ENCODE data around the gene PRODH2.
"Not testable (repeated sequence)": the region's sequence is repeated elsewhere in the genome, so short reads cannot be mapped to it uniquely, and the experiment has no call there.

The PRODH2 gene

DNA sequence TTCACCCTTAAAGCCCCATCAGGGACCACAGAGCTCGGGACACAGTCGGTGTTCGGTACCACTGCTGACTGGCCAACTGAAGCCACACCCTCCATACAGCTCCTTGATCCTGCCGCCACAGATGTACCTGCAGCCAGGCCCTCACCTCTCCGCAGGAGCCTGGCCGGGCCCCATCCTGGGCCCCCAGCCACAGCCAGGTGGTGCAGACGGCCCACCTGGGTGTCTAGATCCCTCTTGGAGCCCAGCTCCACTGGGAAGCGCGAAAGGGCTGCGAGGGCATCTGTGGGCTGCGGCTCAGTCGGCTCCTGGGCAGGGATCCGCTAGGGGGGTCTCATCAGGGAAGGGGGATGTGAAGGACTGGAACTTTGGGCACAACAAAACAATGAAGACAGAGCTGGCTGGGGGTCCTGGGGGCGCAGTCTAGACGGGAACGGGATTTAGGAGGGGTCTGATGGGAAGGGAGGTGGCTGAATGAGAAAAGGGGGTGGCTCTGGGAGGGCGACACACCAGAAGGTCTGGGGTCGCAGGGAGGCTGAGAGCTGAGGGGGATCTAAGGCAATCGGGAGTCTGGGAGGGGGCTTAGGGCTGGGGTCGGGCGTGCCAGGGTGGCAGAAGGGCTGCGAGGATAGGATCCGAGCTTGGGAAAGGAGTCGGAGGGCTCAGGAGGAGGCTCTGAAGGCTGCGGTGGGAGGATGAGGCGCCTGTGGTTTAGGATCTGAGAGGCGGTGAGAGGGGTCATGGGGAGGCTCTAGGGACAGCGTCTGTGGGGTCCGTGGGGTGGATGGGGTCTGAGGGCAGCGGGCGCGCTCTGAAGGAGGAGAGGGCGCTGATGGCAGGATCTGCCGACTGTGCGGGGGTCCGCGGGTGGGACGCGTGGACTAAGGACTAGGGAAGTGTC is 15.8 kb downstream of the PRODH2 start:
- no peak for DNase-seq (ENCODE audit: low read depth in 3 of 3)

DNA sequence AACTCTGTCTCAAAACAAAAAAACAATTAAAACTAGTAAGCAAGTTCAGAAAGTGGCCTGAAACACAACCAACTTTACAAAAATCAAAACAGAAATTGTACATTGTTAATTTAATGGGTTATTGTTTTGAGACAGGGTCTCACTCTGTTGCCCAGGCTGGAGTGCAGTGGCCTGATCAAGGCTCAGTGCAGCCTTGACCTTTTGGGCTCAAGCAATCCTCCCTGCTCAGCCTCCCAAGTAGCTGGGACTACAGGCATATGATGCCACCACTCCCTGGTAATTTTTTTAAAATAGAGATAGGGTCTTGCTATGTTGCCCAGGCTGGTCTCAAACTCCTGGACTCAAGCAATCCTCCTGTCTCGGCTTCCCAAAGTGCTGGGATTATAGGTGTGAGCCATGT is 17.1 kb downstream of the PRODH2 start:
- DNase-seq (ENCODE audit: low read depth in 3 of 3) = not testable (repeated sequence)

DNA sequence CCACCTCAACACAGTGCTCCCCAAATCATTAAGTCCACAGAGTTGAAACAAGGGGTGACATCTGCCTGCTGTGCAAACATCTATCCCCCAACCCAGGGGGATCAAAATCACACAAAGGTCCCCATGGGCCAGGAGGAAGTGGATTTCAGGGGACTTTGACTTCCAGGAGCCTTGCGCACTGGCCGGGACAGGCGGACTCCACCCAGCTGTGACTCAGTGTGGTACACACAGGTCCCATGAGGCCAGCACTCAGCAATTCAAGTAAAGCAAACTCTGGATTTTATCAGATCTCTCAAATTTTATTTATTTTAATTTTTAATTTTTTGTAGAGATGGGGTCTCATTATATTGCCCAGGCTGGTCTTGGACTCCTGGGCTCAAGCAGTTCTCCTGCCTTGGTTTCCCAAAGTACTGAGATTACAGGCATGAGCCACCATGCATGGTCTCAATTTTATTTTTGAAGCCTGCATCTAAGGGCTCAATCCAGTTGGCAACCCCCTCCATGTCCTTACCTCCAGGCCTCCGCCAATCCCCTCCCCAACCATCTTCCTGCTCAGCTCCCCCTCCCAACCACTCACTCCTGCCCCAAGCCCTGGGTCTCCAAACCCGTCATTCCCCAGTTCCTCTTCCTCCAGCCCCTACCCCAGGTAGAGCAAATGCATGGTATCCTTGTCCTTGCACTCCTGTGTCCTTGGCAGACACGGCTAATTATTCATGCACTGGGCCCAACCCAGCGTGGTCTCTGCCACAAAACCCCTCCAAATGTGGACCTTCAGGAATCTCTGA is 19.1 kb downstream of the PRODH2 start:
- no peak for DNase-seq (ENCODE audit: low read depth in 3 of 3)

DNA sequence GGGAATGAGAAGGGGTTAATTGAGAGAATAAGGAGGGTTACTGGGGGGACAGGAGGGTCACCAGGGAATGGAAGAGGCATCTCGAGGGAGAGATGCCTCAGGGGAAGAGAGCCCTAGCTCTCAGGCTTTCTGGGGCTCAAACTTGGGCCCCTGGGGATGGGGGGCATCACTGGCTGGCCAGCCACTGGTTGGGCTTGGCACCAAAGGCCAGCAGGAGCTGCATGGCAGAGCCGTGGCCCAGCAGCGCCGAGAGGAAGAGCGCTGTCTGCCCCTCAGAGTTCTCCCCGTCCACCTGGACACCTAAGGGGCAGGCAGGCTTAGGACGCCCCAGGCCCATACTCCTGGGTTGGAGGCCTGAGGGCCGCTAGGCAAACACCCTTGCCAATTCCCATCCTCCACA is 19.8 kb downstream of the PRODH2 start:
- DNase-seq (ENCODE audit: low read depth in 3 of 3) = no peak

DNA sequence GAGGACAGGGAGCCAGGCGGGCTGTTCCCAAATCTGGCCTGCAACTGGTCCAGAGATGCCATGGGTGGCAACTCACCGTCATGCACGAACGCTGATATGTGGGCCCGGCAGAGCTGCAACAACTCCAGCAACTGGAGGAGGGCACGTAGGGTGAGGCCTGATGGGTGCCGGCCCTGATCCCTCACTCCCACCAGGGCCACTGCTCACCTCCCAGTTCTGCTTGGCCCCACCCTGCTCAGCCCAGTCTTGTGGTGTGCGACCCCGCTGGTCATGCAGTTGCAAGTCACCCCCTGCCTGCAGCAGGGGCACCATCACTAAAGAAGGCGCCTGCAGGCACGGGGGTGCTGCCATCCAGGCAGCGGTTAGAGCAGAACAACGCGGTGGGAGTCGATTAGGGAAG is 20.3 kb downstream of the PRODH2 start:
- no peak for DNase-seq (ENCODE audit: low read depth in 3 of 3)

DNA sequence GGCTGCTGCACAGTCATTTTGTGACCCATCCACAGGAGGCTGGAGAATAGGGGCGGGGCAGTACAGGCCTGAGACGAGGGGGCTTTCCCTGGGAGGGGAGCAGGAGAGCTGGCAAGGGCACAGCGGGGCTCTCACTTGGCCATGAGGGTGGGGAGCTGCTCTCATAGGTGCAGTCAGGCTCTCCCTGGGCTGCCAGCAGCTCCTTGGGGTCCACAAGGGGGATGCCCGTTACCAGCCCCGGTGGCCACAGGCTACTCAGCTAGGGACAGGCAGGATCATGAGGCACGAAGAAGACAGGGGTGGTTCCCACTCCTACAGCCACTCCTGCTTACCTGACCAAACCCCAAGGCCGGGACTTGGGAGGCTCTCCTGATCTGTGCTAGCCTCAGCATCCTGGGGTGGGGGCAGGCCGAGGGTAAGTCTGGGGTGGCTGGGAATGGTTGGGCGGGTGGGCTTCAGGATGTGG is 20.8 kb downstream of the PRODH2 start:
- DNase-seq (ENCODE audit: low read depth in 3 of 3) = no peak

DNA sequence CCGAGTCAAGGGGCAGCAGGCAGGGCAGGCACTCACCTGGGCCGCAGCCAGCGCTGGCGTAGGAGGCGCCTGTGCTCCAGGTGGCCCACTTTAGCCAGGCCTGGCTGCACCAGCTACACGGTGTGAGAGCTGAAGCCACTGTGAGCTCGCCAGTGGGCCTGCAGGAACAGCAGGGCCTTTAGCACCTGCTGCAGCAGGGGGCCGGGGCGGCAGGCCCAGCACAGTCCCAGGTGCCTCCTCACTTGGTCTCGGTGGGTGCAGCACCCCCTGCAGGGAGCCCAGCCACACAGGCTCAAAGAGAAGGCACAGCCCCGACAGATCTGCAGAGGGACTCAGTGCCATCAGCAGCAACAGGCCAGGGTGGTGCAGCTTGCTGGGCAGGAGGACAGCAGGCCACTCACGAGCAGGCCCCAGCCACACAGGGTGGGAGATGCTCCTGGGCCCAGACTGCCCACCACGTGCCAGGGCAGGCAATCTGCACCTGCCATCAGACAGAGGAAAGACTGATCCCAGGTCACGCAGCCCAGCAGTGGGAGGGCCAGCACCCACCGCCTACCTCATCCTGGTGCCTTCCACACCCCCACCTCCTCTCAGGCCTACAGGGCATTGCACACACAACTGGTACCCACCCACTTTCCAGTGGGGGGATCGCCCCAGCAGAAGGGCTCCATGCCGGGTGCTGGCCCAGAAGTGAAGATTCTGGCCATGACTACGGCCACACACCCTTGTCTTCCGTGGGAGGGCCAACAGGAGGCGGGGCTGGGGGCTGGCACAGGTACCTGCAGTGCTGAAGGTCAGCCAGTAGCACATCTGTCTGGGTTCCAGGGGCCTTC is 21.4 kb downstream of the PRODH2 start:
- DNase-seq (ENCODE audit: low read depth in 3 of 3) = no peak

DNA sequence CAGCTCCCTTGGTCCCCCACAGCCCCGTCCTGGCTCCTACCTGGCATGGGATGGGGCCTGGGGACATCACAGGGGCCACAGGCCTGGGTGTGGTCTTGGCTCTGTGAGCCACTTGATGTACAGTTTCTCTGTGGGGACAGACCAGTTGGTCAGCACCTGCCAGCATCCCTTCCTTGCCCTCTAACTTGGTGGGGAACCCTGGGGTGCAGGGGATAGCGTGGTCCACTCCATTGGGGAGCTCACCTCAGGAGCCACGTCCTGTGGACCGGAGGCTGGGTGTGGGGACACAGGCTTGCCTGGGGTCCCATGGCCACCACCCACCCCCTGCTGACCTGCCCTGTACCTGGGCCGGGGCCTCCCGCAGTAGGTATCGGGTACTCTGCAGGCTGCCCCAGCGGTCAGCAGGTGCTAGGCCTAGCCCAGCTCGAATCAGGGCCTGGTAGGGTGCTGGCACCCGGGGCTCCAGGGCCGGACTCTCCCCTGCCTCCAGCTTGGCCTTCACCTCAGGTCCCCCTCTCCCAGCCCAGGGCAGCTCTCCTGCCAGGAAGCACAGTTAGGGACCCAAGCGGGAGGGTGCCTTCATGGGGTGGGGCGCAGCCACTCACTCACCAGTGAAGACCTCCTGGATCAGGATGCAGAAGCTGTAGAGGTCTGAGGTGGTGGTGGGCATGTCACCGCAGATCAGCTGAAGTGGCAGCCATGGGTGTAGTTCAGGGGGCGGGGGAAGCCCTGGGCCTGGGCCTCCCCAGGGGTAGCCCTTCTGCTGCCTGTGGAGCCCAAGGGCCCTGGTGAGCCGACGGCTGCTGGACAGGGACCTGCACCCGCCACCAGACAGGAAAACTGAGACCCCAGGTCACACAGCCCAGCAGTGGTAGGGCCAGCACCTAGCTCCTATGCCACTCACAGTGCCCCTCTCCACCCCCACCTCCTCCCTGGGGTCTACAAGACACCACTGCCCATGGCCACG is 22.4 kb downstream of the PRODH2 start:
- DNase-seq (ENCODE audit: low read depth in 3 of 3) = no peak

DNA sequence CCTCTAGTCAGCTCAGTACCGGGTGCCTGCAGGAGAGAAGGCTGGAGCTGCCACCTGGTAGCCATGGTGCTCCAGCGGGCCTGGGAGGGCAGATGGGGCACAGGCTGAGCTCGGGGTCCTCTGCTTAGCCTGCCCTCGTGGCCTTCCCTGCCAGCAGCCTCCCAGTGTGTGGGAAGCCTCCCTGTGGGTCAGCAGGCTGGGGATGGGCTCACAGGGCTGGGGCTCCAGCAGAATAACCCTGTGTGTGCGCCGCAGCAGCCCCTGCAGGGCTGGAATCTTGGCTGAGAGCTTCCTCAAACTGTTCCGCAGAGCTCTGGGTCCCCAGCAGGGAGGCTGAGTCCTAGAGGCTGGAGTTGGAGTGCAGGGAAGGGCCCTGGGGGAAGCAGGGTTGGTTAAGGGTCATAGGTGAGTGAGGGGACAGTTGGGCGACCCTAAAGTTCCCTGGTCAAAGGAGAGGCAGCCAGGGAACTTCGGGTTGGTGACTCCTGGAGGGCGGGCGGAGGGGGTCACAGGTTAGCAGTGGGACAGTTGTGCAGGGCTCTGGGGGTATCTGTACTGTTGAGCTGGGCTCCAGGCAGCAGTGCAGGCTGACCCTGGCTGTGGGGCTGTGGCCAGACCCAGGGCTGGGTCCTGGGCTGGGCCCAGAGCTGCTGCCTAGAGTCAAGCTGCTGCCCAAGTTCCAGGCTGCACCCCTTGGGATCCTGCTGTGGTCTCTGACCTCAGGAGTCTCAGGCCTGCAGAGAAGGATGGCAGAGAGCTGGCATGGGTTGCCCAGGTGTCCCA is 23.3 kb downstream of the PRODH2 start:
- no peak for DNase-seq (ENCODE audit: low read depth in 3 of 3)

DNA sequence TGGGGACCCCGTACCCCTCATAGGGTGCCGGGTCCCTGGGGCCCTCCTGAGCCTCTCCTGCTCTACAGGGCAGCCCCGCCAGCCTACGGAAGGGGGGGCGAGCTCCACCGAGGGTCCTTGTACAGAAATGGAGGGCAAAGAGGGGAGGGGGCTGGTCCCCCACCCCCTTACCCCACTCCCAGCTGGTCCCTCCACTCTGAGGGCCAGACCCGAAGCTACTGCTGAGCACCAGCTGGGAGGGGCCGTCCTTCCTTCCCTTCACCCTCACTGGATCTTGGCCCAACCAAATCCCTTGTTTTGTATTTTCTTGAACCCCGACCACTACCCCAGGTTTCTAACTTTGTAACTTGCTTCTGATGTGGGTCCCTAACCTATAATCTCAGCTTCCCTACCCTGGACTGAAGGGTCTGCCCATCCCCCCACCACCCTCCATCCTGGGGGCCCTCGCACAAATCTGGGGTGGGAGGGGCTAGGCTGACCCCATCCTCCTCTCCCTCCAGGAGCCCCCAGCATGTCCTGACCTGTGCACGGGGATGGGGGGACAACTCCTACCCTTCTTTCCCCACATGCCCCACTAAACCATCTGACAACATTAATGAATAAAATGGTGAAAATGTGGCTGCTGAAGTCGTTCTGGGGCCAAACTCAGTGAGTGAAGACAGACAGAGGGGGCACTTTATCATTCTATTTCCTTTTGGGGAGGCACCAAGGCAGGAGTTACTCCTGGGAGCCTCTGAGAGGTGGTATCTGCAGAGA is 24.3 kb downstream of the PRODH2 start:
- no peak for DNase-seq (ENCODE audit: low read depth in 3 of 3)

DNA sequence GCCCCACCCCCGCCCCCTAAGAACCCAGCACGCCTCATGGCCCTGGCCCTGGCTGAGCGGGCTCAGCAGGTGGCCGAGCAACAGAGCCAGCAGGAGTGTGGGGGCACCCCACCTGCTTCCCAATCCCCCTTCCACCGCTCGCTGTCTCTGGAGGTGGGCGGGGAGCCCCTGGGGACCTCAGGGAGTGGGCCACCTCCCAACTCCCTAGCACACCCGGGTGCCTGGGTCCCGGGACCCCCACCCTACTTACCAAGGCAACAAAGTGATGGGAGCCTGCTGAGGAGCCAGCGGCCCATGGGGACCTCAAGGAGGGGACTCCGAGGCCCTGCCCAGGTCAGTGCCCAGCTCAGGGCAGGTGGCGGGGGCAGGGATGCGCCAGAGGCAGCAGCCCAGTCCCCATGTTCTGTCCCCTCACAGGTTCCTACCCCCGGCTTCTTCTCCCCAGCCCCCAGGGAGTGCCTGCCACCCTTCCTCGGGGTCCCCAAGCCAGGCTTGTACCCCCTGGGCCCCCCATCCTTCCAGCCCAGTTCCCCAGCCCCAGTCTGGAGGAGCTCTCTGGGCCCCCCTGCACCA is 25.3 kb downstream of the PRODH2 start:
- DNase-seq (ENCODE audit: low read depth in 3 of 3) = no peak

DNA sequence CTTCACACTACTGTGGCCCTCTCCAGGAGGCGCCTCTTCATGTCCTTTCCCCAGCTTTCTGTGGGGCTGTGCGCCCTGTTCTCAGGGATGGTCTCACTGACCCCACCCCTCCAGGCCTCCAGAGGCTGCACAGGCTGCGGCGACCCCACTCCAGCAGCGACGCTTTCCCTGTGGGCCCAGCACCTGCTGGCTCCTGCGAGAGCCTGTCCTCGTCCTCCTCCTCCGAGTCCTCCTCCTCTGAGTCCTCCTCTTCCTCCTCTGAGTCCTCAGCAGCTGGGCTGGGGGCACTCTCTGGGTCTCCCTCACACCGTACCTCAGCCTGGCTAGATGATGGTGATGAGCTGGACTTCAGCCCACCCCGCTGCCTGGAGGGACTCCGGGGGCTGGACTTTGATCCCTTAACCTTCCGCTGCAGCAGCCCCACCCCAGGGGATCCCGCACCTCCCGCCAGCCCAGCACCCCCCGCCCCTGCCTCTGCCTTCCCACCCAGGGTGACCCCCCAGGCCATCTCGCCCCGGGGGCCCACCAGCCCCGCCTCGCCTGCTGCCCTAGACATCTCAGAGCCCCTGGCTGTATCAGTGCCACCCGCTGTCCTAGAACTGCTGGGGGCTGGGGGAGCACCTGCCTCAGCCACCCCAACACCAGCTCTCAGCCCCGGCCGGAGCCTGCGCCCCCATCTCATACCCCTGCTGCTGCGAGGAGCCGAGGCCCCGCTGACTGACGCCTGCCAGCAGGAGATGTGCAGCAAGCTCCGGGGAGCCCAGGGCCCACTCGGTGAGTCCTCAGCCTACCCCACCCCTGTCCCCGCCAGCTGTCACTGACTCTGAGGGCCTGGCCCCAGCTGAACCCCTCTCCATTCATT is 26.1 kb downstream of the PRODH2 start:
- DNase-seq (ENCODE audit: low read depth in 3 of 3) = no peak

DNA sequence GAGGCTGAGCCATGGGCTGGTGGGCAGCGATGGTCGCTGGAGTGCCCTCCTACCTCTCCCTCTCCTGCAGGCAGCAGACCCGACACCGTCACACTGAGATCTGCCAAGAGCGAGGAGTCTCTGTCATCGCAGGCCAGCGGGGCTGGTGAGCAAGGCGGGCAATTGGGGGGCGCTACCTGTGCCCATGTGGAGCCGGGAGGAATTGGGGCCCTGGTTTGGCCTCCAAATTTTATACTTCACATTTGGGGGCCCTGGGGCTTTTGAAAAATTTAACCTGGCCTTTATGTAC is 27.4 kb downstream of the PRODH2 start:
- DNase-seq (ENCODE audit: low read depth in 3 of 3) = no peak

DNA sequence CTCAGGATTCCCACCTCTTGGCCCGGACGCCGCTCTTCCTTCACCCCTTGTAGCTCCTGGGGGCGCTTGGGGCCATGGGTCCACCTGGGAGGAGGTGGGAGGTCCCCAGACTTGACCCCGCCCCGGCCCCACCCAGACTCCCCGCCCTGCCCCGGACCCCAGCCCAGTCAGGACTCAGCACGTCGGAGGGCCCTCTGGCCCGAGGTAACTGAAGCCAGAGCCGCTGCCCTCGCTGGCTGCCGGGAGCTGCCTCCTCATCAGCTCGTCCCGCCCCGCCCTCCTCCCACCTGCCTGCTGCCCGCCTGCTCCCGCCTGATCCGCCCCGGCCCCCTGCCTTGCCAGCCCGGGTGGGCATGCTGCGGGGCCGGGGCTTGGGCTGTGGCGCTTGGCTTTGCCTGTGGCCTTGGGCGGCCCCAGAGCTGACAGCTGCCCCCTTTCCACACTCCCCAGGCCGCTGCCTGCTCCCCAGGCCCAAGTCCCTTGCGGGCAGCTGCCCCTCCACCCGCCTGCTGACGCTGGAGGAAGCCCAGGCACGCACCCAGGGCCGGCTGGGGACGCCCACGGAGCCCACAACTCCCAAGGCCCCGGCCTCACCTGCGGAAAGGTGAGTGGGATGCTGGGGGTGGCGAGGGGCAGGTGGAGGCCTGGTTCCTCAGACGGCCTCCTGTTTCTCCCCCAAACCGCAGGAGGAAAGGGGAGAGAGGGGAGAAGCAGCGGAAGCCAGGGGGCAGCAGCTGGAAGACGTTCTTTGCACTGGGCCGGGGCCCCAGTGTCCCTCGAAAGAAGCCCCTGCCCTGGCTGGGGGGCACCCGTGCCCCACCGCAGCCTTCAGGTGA is 27.9 kb downstream of the PRODH2 start:
- DNase-seq (ENCODE audit: low read depth in 3 of 3) = no peak

DNA sequence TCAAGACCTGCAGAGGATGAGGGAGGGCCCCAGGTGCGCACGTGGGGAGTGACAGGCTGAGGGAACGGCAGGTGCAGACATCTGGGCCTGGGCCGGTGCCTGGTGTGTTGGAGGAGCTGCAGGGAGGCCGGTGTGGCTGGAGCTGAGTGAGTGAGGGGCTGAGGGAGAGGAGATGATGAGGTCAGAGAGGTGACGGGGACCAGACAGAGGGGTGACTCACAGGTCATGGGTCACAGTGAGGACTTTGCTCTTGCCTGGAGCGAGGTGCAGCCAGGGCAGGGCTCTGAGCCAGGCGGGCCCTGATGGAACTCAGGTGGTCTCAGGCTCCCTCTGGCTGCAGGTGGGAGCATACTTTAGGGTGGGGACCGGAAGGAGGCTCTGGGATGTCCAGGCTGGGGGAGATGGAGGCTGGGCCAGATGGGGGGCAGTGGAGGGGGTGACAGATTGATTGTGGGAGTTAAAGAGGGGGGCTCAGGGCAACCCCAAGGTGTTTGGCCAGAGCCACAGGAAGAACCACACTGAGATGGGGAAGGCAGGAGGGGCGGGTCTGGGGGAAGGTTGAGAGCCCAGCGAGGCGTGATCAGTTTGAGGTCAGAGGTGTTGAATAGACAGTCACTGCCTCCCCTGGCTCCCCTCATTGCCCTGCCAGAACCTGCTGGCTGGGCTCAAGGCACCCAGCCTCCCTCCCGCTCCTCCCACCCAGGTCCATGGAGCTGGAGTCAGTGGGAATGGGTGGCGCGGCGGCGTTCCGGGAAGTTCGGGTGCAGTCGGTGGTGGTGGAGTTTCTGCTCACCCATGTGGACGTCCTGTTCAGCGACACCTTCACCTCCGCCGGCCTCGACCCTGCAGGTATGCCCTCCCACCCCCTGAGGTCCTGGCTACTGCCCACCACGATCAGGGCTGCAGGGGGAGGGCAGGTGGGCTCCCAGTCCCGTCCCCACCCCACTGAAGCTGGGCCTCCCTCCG is 28.9 kb downstream of the PRODH2 start:
- DNase-seq (ENCODE audit: low read depth in 3 of 3) = no peak

DNA sequence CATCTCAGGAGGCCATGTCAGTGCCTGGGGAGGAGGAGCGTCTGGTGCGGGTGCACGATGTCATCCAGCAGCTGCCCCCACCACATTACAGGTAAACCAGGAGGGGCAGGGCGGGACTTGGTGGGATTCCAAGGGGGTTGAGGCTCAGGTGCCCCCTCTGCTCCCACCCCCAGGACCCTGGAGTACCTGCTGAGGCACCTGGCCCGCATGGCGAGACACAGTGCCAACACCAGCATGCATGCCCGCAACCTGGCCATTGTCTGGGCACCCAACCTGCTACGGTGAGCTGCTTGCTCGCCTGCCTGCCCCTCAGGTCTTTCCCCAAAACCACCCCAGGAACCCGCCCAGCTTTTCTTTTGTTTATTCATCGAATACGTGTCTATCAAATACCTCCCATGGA is 30.1 kb downstream of the PRODH2 start:
- DNase-seq (ENCODE audit: low read depth in 3 of 3) = no peak

Measured in stimulated activated CD4-positive, alpha-beta T cell treated with anti-CD3 and anti-CD28 coated beads, TNF-alpha, amount 100 ng/mL, for 48 hours (primary cell).